ENCODE data around the gene ST6GALNAC5.

The ST6GALNAC5 gene

DNA sequence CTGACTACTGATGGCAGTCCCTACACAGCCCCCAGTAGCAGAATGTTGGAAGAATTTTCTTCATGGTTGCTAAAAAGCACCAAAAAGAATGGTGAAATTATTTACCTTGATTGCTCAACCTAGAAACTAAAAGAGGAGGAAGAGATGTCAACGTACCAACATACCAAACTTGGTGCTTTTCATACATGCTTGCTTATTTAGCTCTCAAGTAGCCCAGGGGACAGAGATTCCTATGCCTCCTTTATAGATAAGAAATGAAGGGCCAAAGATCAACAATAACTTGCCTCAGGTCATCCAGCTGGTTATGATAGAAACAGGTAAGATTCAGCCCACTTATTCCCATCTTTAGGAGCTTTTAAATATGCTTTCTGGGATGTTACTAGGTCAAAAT lies 181.3 kb downstream of the ST6GALNAC5 start:
- ATAC-seq: no peak

DNA sequence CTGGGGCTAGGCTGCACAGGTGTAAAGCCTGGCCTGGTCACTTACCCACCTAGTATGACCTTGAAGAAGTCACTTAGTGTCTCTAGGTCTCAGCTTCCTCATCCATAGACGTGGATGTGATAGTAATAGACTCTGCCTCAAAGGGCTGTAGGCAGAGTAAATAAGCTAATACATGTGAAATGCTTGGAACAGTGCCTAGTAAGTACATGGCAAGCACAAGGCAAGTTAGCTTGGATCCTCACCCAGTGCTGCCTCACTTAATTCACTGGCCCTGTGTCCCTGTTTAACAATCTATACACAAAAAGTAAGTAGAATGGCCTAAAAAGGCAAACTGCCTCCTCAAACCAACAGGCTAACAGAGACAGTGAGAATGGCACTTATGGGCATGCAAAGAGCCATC lies 184.1 kb downstream of the ST6GALNAC5 start:
- no peak for ATAC-seq

DNA sequence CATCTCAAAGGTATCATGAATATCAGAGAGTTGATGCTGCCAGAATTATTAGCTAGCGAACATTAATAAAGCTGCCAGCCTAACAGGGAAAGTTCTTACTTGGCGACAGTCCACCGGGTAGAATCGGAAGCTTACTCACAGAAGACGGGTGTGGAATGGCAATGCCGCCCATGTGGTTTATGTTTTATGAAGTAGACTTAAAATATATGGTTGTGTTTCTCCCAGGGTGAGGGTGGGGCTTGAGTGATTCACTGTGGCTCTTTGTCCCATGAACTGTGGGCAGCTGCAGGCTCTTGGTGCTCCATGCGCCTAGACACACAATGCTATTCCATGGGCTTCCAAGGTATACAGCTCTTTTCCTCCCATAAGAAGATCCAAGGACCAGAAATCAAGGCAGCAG lies 189.2 kb downstream of the ST6GALNAC5 start:
- ATAC-seq: no peak

DNA sequence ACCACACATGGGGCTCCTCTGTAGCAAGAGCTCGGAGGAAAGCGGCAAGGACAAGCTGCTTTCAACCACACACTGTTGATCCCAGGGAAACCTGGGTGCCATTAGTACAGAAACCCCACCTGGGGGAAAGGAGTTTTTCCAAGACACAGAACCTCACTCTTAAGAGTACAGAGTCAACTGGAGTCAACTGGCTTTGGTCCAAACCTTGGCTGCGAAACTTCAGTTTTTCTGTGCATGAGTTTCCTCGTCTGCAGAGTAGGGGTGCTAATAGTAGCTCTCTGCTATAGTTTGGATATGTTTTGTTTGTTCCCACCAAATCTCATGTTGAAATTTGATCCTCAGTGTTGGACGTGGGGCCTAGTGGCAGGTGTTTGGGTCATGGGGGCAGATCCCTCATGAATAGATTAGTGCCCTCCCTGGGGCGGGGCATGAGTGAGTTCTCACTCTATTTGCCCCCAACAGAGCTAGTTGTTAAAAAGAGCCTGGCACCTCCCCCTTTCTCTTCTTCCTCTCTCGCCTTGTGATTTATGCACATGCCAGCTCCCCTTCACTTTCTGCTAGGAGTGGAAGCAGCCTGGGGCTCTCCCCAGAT lies 190.8 kb downstream of the ST6GALNAC5 start:
- ATAC-seq: no peak

DNA sequence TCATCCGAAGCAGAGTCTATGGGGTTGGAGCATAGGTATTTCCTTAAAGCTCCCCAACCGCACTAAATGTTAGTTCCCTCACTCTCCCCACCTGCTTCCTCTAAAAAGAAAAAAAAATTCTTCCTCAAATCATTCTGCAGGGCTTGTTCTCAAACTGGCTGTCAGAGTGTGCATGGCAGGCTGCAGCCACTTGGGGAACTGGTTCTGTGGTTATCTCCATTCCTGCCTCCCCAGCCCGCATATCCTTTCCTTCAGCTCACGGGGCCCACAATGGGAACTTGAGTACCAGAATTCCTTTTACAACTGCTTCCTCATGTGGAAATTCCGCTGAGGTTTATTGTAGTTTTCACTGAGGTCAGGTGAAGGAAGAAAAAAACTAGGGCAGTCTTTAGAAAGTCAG lies 192.7 kb downstream of the ST6GALNAC5 start:
- no peak for ATAC-seq

DNA sequence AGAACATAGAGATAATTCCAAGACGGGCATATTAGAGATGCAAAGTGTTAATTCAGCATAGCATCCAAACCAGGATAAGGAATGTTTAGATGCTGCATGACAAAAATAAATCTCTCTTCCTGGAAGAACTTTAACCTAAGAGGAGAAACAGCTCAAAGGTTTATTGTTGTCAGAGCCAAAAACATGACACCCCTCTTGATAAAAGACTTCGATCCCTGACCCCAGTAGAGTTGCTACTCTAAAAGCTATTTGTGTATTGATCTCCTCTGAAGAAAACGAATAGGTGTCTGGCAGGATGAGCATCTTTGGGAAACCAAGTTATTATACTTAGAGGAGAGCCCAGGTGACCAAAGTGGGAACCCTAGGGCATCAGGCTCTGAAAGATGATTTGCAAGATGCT lies 193.9 kb downstream of the ST6GALNAC5 start:
- no peak for ATAC-seq

DNA sequence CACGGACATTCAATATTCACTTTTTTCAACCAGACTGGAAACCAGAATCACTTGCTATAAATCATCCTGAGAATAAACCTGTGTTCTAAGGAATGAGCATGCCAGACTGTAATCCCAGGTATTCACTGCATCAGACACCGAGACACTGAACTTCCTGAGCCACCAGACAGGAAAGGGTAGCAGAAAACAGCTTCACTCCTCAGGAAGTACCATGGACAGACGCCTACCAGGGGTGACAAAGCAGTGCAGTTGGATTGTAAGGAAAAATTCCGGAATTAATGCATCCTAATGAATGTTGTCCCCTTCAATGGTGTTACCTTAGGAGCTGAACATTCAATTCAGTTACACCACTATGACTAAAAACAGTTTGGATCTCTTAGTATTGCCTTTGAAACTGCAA lies 195.8 kb downstream of the ST6GALNAC5 start:
- no peak for ATAC-seq

DNA sequence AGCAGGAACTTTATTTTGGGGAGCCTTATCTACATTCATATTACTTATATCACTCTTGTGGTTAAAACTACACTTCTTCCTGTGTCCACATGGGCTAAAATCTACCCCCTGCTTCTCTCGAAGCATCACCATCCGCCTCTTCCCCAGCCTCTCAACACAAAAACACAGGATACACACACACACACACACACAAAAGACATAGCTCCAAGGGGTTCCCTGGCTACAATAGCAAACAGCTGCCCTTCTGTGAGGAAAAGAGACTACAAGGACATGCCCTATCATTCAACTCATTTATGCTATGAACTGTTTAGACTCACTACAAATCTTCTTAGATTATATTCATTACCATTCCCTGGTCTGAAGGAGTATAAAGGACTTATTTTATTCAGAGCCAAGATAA lies 197.0 kb downstream of the ST6GALNAC5 start:
- no peak for ATAC-seq

DNA sequence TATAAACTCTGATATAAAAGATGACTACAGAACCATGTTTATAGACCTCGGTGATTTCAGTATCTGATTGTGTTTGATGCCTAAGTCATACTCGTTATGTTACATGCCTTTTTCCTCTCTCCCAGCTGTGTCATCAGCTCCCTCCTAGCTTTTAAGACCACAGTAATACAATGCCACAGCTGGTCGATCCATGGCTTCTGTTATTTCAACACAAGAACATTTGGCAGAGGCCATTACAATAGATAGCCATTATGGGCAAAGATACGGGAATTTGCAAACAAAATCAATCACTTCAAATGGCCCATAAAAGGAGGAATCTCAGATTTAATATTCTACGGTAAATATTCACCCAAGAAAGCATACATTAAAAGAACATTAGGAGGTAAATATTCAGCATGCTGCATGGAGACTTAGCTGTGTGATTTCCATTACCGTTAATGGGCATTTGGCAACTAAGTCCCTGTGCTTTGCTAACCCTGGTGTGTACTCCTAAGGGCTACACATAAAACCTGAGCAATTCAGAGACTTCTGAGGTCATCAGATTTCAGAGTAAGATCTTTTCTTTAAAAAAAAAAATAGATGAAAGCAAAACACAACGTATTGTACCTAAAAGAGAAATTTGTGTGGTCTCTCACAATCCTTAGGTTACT lies 198.5 kb downstream of the ST6GALNAC5 start:
- no peak for ATAC-seq

DNA sequence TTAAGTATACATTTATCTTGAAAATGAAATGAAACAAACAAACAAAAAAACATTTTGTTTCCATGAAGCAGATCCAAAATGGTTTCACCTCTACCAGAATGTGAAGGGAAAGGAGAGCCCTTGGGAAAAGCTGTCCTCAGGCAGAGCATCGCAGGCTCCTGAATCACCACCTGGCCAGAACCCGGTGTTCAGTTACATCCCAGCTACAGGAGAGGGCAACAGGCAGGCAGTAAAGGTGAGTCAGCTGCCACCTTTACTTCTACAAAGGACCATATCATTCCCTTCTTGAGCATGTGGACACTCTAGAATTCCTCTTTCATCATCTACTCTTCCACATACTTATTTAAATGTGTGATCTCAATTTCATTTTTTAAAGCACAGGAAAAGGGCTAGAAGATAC lies 200.7 kb downstream of the ST6GALNAC5 start:
- ATAC-seq: no peak

DNA sequence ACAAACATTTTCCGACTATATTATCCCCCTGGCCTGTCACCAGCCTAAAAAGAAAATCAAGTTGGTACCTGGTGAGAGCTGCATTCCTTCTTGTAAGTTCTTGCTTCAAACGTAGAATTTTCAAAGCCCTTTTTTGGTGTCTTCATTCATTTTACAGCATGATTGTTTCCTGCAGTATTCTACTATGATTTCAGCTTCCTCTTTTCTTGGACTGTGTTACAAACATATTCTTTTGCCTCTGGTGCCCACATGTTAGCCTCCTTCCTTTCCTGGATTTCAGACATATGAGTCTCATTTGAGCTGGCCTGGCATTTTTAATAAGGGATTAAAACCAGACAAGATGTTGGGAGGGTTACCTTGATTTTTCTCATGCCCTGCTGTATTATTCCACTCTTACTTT lies 209.5 kb downstream of the ST6GALNAC5 start:
- ATAC-seq: no peak

DNA sequence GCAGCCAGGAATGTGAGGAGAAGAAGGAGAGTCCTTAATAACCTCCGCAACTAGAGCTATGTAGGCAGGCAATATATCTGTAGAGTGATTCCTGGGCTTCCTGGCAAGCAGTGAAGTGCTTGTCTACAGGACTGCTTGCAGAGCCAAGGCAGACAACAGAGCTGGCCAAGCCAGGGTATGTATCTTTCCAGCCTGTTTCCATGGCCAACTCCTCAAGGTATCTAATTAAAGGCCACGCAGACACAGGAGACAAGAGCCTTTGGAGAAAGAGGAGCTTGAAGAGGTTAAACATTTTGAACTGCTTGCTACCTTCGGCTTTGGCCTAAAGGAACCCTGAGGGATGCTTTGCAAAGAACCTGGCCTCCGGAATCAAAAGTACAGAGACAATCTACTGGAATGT lies 214.6 kb downstream of the ST6GALNAC5 start:
- ATAC-seq: no peak

DNA sequence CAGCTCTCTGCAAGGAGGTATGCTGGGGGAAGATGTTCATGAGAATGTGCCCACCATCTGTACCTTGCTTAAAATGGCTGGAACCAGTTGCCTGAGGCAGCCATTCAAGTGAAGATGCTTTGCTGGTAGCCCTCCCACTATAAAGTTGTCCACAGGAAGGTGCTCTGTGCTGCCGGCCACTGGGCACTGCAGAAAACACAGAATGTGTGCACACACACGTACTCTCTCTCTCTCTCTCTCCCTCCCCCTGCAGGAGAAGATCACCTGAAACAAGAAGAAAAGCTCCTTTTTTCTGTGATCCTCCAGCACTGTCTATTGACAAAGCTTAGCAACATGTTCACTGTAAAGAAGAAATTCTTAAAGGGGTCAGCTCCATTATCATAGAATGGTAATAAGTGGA lies 217.2 kb downstream of the ST6GALNAC5 start:
- no peak for ATAC-seq

DNA sequence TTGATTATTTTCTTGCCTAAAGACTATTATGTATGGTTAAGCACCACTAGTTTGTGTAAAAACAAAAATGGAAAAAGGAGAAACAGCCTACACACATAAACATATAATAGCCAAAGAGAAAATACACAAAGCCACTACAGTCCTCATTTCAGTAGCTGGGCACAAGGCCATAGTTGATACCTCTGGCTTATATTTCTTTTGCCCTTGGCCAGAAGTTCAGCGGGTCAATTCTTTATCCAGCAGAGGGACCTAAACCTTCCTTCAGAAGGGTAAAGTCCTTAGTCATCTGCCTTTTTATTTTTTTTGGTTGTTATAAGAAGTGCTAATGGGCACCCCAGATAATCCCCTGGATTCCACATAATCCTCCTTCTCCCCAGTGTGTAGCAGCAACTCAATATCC lies 217.8 kb downstream of the ST6GALNAC5 start:
- no peak for ATAC-seq

DNA sequence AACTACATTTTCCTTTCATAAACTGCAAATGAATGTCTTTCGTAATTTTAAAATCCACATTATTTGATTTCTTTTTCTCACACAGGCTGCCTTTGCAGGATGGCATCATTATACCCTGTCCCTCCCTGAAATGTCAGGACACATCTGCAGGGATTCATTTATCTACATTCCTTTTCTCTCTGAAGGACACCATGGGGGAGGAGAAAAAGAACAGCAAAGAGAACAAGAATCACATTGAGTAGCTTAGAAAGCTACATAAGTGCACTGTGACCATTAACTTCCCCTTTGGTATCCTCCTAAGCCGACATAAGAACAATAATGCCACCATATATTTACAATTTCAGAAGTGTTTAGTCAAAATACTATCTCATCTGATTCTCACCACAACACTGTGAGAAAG lies 222.5 kb downstream of the ST6GALNAC5 start:
- ATAC-seq: no peak

DNA sequence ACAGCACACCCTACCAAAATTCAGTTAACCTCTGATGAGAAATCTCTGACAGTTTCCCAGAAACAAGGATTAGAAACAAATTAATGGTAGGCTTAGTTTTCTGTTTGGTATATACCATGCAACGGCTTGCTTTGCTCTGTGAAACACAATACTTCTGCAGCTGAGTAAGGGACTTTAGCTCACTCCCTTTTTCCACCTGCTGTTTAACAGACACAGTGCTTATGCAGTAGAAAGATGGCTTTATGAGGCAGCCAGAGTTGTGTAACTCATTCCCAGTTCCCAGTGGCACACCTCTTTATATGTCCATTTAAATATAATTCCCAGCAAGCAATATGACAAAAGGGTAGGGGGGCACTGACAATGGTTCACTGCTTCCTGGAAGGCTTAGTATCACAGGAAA lies 228.0 kb downstream of the ST6GALNAC5 start:
- ATAC-seq: no peak

DNA sequence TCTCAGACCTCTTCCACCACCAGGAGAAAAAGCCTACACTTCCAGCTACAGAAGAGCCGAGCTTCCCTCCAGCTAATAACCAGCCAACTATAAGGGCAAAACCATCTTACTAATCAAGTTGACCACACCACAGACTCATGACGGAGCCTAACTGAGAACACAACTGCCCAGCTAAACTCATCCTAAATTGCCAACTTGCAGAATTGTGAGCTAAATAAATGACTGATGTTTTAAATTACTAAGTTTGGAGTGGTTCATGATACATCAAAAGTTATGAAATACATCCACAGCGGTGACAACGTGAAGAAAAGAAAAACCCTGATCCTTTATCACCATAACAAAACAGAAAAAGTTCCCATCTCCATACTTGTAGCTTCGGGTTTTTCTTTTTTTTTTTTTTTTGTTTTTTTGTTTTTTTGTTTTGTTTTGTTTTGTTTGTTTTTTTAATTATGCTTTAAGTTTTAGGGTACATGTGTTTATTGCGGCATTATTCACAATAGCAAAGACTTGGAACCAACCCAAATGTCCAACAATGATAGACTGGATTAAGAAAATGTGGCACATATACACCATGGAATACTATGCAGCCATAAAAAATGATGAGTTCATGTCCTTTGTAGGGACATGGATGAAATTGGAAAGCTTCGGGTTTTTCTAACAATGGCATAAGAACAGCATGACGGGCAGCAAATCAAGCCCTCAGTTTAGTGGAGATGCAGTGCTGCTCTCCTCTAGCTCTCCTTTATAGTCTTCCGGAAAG lies 229.4 kb downstream of the ST6GALNAC5 start:
- no peak for ATAC-seq

DNA sequence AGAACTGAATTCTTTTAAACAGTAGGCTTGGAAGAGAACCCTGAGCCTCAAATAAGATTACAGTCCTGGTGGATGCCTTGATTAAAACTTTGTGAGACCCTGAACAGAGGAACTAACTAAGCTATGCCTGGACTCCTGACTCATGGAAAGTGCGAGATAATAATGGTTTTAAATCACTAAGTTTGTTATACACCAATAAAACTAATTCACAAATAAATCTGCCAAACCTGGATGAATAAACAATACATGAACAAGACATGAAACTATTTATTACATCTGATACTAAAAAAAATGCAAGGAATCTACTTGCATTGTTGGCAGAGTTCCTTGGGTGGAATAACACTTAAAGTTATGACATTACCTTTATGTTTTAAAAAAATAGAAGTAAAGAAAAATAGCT lies 233.6 kb downstream of the ST6GALNAC5 start:
- ATAC-seq: no peak

DNA sequence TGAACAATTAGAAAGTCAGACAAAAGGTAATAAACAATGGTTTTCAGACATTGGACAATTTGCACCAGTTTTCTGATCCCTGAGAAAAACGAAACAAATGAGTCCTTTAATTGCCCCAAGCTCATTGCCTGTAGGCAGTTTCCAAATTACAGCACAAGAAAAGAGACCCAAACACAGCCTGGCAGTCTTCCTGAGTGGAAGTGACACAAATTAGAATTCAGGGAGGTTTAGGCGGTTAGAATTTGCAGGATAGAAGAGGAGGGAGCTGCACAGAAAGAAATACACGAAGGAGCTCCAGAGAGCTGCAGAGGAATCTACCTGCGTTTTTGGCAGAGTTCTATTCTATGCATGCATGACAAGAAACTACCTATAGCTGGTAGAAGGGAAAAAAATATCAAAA lies 236.2 kb downstream of the ST6GALNAC5 start:
- ATAC-seq: no peak

DNA sequence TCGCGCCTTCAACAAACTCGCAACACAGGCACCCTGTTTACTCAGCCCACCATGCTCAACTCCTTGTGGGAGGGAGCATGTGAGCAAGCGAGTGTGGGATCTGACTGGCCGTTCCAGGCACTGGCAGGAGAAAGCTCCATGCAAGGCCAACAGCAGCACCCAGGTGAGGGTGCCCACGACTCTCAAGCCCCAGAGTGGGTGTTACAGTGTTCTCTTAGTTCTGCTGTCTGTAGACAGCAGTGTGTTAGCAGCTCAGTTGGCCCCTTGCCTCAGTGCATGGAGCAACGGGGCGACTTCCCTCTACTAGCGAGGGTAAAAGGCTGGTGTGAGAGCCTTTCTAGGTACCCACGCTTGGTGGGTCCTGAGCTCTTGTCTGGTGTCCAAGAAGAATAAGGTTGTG lies 237.4 kb downstream of the ST6GALNAC5 start:
- no peak for ATAC-seq

Measured in activated CD4-positive, CD25-positive, alpha-beta regulatory T cell treated with anti-CD3 and anti-CD28 coated beads, Interleukin-2, amount 50 U/mL, for 24 hours (primary cell).